IPS DF 6.9 (cell line): Measurements from ENCODE around the gene FOXO1.

Experiments
- DNase-seq: peaks from one replicate; pipeline ENCODE4 v3.0.0-alpha.2; 2013; ENCODE audit warnings: low read depth, low spot score
- H3K27ac ChIP-seq: one replicate; pipeline ENCODE4 v1.5.1; 2013; ENCODE audit warnings: low read length, control low read depth
- H3K27me3 ChIP-seq: 2 replicates; pipeline ENCODE4 v1.6.1; 2013; ENCODE audit warnings: mild to moderate bottlenecking, low read length; ENCODE audit not compliant: control insufficient read depth, insufficient read depth
- H3K36me3 ChIP-seq: 2 replicates; pipeline ENCODE4 v1.6.1; 2013; ENCODE audit warnings: low read length; ENCODE audit not compliant: control insufficient read depth, insufficient read depth
- H3K4me1 ChIP-seq: 2 replicates; pipeline ENCODE4 v1.6.1; 2013; ENCODE audit warnings: low read length; ENCODE audit not compliant: control insufficient read depth, insufficient read depth
- H3K4me3 ChIP-seq: 2 replicates; pipeline ENCODE4 v1.5.1; 2013; ENCODE audit warnings: mild to moderate bottlenecking, low read length
- H3K9me3 ChIP-seq: 2 replicates; pipeline ENCODE4 v1.6.1; 2013; ENCODE audit warnings: low read length, inconsistent platforms; ENCODE audit not compliant: control insufficient read depth, insufficient read depth
- WGBS: extraction: QIAGEN DNeasy Blood & Tissue Kit; methylation state at CpG from one replicate; pipeline ENCODE4 v1.1.7; 2013; ENCODE audit warnings: mixed read lengths, missing lambda C conversion rate; ENCODE audit not compliant: insufficient read length, insufficient coverage; 5-methylcytosine and 5-hydroxymethylcytosine counted together

The FOXO1 gene

GRCh38 chr13:40536443-40537113 lies 129.9 kb downstream of the FOXO1 start:
- WGBS = no CpG with 5 or more reads among the region's 9 CpGs
- H3K27ac ChIP-seq = no peak overlapping the region
- H3K4me3 ChIP-seq = no peak overlapping the region
- no peak for DNase-seq
- H3K4me1 ChIP-seq = peaks cover 5% of the 10 kb centered on the region; the same call in 1 of the 2 replicates
- no peaks in the 10 kb centered on the region for H3K27me3 ChIP-seq
- no peaks in the 10 kb centered on the region for H3K9me3 ChIP-seq
- H3K36me3 ChIP-seq = no peaks in the 10 kb centered on the region

- H3K27ac ChIP-seq = no peak overlapping the region
- H3K9me3 ChIP-seq = no peaks in the 10 kb centered on the region
- peaks cover 5% of the 10 kb centered on the region; the same call in 1 of the 2 replicates for H3K4me1 ChIP-seq
- no peak for DNase-seq
- no peaks in the 10 kb centered on the region for H3K27me3 ChIP-seq
- no peak overlapping the region for H3K4me3 ChIP-seq
- no CpG with 5 or more reads among the region's 27 CpGs for WGBS
- no peaks in the 10 kb centered on the region for H3K36me3 ChIP-seq
Observed at GRCh38 chr13:40535345-40535836, 131.1 kb downstream of the FOXO1 start.

- H3K27me3 ChIP-seq = no peaks in the 10 kb centered on the region
- H3K36me3 ChIP-seq = no peaks in the 10 kb centered on the region
- H3K4me1 ChIP-seq = peaks cover 2% of the 10 kb centered on the region; the same call in 1 of the 2 replicates
- no peaks in the 10 kb centered on the region for H3K9me3 ChIP-seq
- no CpG with 5 or more reads among the region's 4 CpGs for WGBS
- H3K4me3 ChIP-seq = no peak overlapping the region
- no peak for DNase-seq
- H3K27ac ChIP-seq = no peak overlapping the region
Observed at GRCh38 chr13:40534456-40534855, 132.0 kb downstream of the FOXO1 start.

- H3K4me3 ChIP-seq = no peak overlapping the region
- H3K4me1 ChIP-seq = peaks cover 2% of the 10 kb centered on the region; the same call in 1 of the 2 replicates
- no peaks in the 10 kb centered on the region for H3K36me3 ChIP-seq
- H3K9me3 ChIP-seq = no peaks in the 10 kb centered on the region
- no CpG with 5 or more reads among the region's 8 CpGs for WGBS
- H3K27me3 ChIP-seq = no peaks in the 10 kb centered on the region
- DNase-seq = no peak
- no peak overlapping the region for H3K27ac ChIP-seq
Observed at GRCh38 chr13:40533072-40533471, 133.4 kb downstream of the FOXO1 start.

- H3K9me3 ChIP-seq = no peaks in the 10 kb centered on the region
- no peaks in the 10 kb centered on the region; the same call in 1 of the 2 replicates for H3K36me3 ChIP-seq
- DNase-seq = no peak
- H3K27ac ChIP-seq = no peak overlapping the region
- H3K4me1 ChIP-seq = no peaks in the 10 kb centered on the region
- no peak overlapping the region for H3K4me3 ChIP-seq
- WGBS = no CpG with 5 or more reads among the region's 1 CpG
- H3K27me3 ChIP-seq = no peaks in the 10 kb centered on the region
Observed at GRCh38 chr13:40530961-40531360, 135.5 kb downstream of the FOXO1 start.

DNA sequence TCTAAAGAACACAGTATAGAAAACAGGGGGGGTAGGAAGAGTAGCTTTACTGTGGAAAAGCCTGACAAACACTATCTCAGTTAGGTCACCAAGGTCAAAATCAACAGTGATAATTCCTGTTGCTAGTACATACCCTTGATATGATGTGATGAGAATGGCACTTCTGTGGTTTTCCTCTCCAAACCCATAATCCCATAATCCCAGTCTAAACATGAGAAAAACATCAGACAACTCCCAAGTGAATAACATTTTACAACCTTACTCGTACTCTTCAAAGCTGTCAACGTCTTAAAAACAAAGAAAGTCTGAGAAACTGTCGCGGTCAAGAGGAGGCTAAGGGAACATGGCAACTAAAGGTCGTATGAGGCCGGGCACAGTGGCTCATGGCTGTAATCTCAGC lies 137.6 kb downstream of the FOXO1 start:
- DNase-seq = no peak
- WGBS = 100% methylated on average over 2 of the region's 6 CpGs
- no peaks in the 10 kb centered on the region; the same call in 1 of the 2 replicates for H3K36me3 ChIP-seq
- H3K27ac ChIP-seq = no peak overlapping the region
- no peaks in the 10 kb centered on the region for H3K27me3 ChIP-seq
- no peak overlapping the region for H3K4me3 ChIP-seq
- no peaks in the 10 kb centered on the region for H3K9me3 ChIP-seq
- no peaks in the 10 kb centered on the region for H3K4me1 ChIP-seq

- WGBS = no CpG with 5 or more reads among the region's 1 CpG
- DNase-seq = no peak
- Histone ChIP-seq H3K4me3 (no peak overlapping the region), H3K9me3 (no peaks in the 10 kb centered on the region), H3K27me3 (no peaks in the 10 kb centered on the region), H3K36me3 (no peaks in the 10 kb centered on the region; the same call in 1 of the 2 replicates), H3K4me1 (no peaks in the 10 kb centered on the region), H3K27ac (no peak overlapping the region)
Observed at GRCh38 chr13:40527914-40528313, 138.5 kb downstream of the FOXO1 start.

- DNase-seq = no peak
- WGBS = no CpG with 5 or more reads among the region's 1 CpG
- no peak overlapping the region for H3K27ac ChIP-seq
- H3K27me3 ChIP-seq = no peaks in the 10 kb centered on the region
- H3K4me3 ChIP-seq = no peak overlapping the region
- H3K4me1 ChIP-seq = no peaks in the 10 kb centered on the region; the same call in 1 of the 2 replicates
- H3K9me3 ChIP-seq = no peaks in the 10 kb centered on the region
- no peaks in the 10 kb centered on the region for H3K36me3 ChIP-seq
Observed at GRCh38 chr13:40522282-40522681, 144.2 kb downstream of the FOXO1 start.

DNA sequence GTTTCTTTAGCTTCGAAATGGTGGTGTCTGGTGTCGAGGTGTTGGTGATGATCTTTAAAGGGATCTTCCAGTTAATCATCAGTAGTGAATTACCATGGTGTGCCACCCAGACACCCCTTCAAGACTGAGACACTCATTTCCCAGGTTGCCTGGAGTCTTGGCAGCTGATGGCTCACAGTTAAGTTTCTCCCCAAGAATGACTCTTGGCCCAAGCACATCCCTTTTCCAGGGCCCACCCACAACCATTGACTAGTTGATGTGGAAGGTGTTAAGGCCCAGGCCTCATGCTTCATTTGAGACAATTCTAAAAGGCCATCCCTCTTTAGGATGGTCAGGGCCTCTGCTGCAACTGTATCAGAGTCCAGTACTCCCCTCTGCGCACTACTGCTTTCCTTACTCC lies 145.5 kb downstream of the FOXO1 start:
- no CpG with 5 or more reads among the region's 3 CpGs for WGBS
- Histone ChIP-seq H3K4me1 (no peaks in the 10 kb centered on the region; the same call in 1 of the 2 replicates), H3K4me3 (no peak overlapping the region), H3K36me3 (no peaks in the 10 kb centered on the region), H3K27ac (no peak overlapping the region), H3K9me3 (no peaks in the 10 kb centered on the region), H3K27me3 (no peaks in the 10 kb centered on the region)
- no peak for DNase-seq

DNA sequence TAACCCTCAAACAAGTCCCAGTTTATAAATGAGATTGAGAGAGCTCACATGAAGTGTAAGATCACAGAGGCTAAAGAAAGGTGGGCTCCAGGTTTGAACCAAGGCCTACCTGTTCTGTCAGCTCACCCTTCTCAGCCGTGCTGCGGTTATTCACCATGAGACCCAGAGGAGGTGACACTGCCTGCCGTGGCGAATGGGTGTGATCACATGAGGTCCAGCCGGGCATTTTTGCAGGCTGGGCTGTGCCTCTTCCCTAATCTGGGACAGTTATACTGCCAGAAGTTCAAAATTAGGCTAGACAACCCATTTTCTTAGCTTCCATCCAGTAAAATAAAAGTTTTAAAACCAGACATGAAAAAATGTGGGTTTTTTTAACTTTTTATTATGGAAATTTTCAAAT lies 146.8 kb downstream of the FOXO1 start:
- no peak for DNase-seq
- no CpG with 5 or more reads among the region's 5 CpGs for WGBS
- no peaks in the 10 kb centered on the region for H3K27me3 ChIP-seq

GRCh38 chr13:40518481-40518882 lies 148.0 kb downstream of the FOXO1 start:
- Histone ChIP-seq H3K27me3 (no peaks in the 10 kb centered on the region), H3K36me3 (no peaks in the 10 kb centered on the region), H3K9me3 (no peaks in the 10 kb centered on the region), H3K4me3 (no peak overlapping the region), H3K4me1 (no peaks in the 10 kb centered on the region; the same call in 1 of the 2 replicates), H3K27ac (no peak overlapping the region)
- DNase-seq = no peak
- WGBS = no CpG with 5 or more reads among the region's 4 CpGs

More for the DNA sequence above, 146.8 kb downstream of the FOXO1 start:
- Histone ChIP-seq H3K4me1 (no peaks in the 10 kb centered on the region; the same call in 1 of the 2 replicates), H3K4me3 (no peak overlapping the region), H3K36me3 (no peaks in the 10 kb centered on the region), H3K27ac (no peak overlapping the region), H3K9me3 (no peaks in the 10 kb centered on the region)
